Upper lobe of left lung (tissue), 6 donors: Measurements from ENCODE around the gene LDLRAD3. TPM values are rescaled to one million over a fixed set of nuclear protein-coding genes. Genes with fewer than 3 reads are reported as not detected.

Experiments used
- ATAC-seq, 2 donors: fragments of 200-7000 bp; cut with Tn5 transposase; one replicate each; pipeline ENCODE4 v1.9.1; 2022; ENCODE audit warnings: mild to moderate bottlenecking in 2 of 2, moderate library complexity in 2 of 2; ENCODE audit not compliant: low FRiP score in 2 of 2
- DNase-seq, 2 donors: peaks; one replicate each; pipeline ENCODE4 v3.0.0-alpha.2; 2019 to 2020
- H3K27ac ChIP-seq, 4 donors: fragments of 200-600 bp; sonication (generic); one replicate each; pipeline ENCODE4 v1.5.1; 2016 to 2019
- H3K27me3 ChIP-seq, 4 donors: fragments of 200-600 bp; sonication (generic); one replicate each; pipeline ENCODE4 v1.5.1; 2017 to 2019
- H3K36me3 ChIP-seq, 4 donors: fragments of 200-600 bp; sonication (generic); one replicate each; pipeline ENCODE4 v1.5.1; 2016 to 2019
- H3K4me1 ChIP-seq, 4 donors: fragments of 200-600 bp; sonication (generic); one replicate each; pipeline ENCODE4 v1.5.1; 2018 to 2019
- H3K4me3 ChIP-seq, 4 donors: fragments of 200-600 bp; sonication (generic); one replicate each; pipeline ENCODE4 v1.5.1; 2017 to 2019; ENCODE audit warnings: mild to moderate bottlenecking in 2 of 4, moderate library complexity in 1 of 4
- H3K9me3 ChIP-seq, 4 donors: fragments of 200-600 bp; sonication (generic); one replicate each; pipeline ENCODE4 v1.5.1; 2018 to 2019
- EP300 ChIP-seq, 4 donors: sonication (generic); formaldehyde crosslinking; IDR thresholded peaks; one replicate each; pipeline ENCODE4 v1.5.1; 2017; ENCODE audit warnings: antibody characterized with exemption in 4 of 4, control low read depth in 2 of 4
- POLR2A ChIP-seq, 4 donors: fragments of 450-650 bp; IDR thresholded peaks; one replicate each; pipeline ENCODE4 v1.5.1; 2016 to 2017; ENCODE audit warnings: antibody characterized with exemption in 4 of 4, mild to moderate bottlenecking in 2 of 4
- POLR2AphosphoS5 ChIP-seq, 2 donors: sonication (generic); formaldehyde crosslinking; IDR thresholded peaks; one replicate each; pipeline ENCODE4 v1.5.1; 2017; ENCODE audit warnings: antibody characterized with exemption in 2 of 2
- WGBS, 2 donors: methylation state at CpG; one replicate each; pipeline ENCODE4 v1.1.5; 2017 to 2018; 5-methylcytosine and 5-hydroxymethylcytosine counted together
- total RNA-seq, 6 donors: library from RNA; depleted of rRNA in 4 of 6; stranded (reverse); fragments of >200 nt in 4 of 6; gene quantifications; one replicate each; pipeline versions ENCODE4 v1.1.0 to v1.2.1, GENCODE V29; 2016 to 2021
- TF ChIP-seq, protein P1 (sequence below), 6 experiments: fragments of 450-650 bp in 4 of 6; fragments of 200-600 bp in 2 of 6; sonication (generic) in 2 of 6; IDR thresholded peaks; one replicate each; pipeline ENCODE4 v1.5.1; 2016 to 2019; ENCODE audit warnings: antibody characterized with exemption in 6 of 6
- donor health status: DM: no; HTN: no; CAD: no; lungs with moderate emphysema.
- donor health status: DM: no; HTN: yes; CAD: no; lungs with severe emphysema.

Gene LDLRAD3
- total RNA-seq, 6 donors from 2014 or later: 4.4 to 16.8 (median 7.4) TPM

DNA sequence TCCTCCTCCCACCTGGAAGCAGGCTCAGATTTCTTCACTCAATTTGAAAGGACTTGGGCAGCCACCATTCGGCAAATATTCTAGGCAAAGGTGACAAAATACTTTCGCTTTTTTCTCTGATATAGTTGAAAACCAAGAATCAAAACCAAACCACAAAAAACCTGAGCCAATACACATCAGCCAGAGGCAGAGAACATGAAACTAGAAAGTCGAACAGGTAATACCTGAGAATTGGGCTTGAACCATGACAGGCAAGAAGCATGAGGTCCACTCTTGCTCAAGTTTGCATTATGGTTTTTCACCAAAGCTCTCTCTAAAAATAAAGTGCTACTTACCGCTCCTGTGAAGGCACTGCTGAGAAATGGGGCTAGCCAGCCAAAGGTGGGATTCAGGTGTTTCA lies 26.2 kb upstream of the LDLRAD3 start:
- Histone ChIP-seq H3K4me3 (no peak overlapping the region), H3K9me3 (no peaks in the 10 kb centered on the region), H3K27ac (no peak overlapping the region), H3K27me3 (no peaks in the 10 kb centered on the region), H3K36me3 (no peaks in the 10 kb centered on the region), H3K4me1 (no peaks in the 10 kb centered on the region)
- DNase-seq: no peak
- WGBS, 2 donors: 87 to 90% methylated on average over 4 of the region's 4 CpGs
- no peak for ATAC-seq
- TF ChIP-seq EP300 (IDR thresholded peaks at IDR 0.05) (no peak), POLR2A (IDR thresholded peaks at IDR 0.05) (no peak), POLR2AphosphoS5 (IDR thresholded peaks at IDR 0.05) (no peak)
- TF ChIP-seq, protein P1, sequence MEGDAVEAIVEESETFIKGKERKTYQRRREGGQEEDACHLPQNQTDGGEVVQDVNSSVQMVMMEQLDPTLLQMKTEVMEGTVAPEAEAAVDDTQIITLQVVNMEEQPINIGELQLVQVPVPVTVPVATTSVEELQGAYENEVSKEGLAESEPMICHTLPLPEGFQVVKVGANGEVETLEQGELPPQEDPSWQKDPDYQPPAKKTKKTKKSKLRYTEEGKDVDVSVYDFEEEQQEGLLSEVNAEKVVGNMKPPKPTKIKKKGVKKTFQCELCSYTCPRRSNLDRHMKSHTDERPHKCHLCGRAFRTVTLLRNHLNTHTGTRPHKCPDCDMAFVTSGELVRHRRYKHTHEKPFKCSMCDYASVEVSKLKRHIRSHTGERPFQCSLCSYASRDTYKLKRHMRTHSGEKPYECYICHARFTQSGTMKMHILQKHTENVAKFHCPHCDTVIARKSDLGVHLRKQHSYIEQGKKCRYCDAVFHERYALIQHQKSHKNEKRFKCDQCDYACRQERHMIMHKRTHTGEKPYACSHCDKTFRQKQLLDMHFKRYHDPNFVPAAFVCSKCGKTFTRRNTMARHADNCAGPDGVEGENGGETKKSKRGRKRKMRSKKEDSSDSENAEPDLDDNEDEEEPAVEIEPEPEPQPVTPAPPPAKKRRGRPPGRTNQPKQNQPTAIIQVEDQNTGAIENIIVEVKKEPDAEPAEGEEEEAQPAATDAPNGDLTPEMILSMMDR (IDR thresholded peaks at IDR 0.05): no peak

DNA sequence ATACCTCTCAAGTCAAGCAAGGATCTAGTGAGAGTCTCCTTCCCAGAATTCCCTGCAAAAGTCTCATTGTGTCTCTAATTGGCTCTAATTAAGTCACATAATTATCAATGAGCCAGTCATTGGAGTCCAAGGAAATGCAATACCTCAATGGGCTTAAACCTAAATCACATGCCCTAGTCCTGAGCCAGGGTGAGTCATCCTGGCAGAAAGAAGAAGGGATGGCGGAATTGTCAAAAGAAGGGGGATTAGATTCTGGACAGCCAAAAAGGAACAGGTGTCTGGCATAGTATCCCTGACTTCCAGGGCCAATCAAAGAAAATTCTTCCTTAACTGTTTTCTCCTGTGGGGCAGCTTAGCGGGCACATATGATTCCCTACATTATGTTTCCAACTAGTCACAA lies 25.1 kb upstream of the LDLRAD3 start:
- Histone ChIP-seq H3K36me3 (no peaks in the 10 kb centered on the region), H3K27ac (no peak overlapping the region), H3K4me3 (no peak overlapping the region), H3K4me1 (peaks cover 0 to 2% (median 0%) of the 10 kb centered on the region in 4 donors), H3K27me3 (no peaks in the 10 kb centered on the region), H3K9me3 (no peaks in the 10 kb centered on the region)
- ATAC-seq (no peak), DNase-seq (no peak)
- TF ChIP-seq POLR2A (IDR thresholded peaks at IDR 0.05) (no peak), EP300 (IDR thresholded peaks at IDR 0.05) (no peak)
- TF ChIP-seq, protein P1 (IDR thresholded peaks at IDR 0.05): no peak
- WGBS, 2 donors: 89 to 95% methylated on average over 2 of the region's 2 CpGs

DNA sequence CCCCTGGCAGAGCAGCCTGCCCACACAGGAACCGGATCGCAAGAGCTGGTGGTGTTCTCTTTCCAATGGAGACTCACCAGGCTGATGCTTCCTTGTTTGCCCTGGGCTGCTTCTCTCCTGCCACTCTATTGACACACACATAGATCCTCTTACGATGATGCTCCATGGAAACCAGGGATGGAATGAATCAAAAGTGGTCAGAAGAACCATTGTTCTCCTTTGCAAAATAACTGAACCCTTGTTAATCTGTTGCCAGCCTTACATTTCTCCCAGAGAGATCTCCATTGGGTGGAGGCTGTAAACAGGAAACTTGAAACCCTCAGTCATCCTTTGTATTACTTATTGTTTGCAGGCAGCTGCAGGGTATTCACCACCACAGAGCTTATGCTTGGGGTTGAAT lies 24.6 kb upstream of the LDLRAD3 start:
- no peak overlapping the region for H3K4me3 ChIP-seq
- H3K27me3 ChIP-seq: no peaks in the 10 kb centered on the region
- H3K9me3 ChIP-seq: no peaks in the 10 kb centered on the region
- no peak for DNase-seq
- H3K27ac ChIP-seq: no peak overlapping the region
- no peaks in the 10 kb centered on the region for H3K36me3 ChIP-seq
- TF ChIP-seq, protein P1 (IDR thresholded peaks at IDR 0.05): no peak
- TF ChIP-seq EP300 (IDR thresholded peaks at IDR 0.05): no peak
- no peak for TF ChIP-seq POLR2A (IDR thresholded peaks at IDR 0.05)
- no peak for TF ChIP-seq POLR2AphosphoS5 (IDR thresholded peaks at IDR 0.05)
- 58 to 71% methylated on average over 3 of the region's 3 CpGs for WGBS, 2 donors
- peaks cover 0 to 2% (median 0%) of the 10 kb centered on the region in 4 donors for H3K4me1 ChIP-seq
- ATAC-seq: no peak

DNA sequence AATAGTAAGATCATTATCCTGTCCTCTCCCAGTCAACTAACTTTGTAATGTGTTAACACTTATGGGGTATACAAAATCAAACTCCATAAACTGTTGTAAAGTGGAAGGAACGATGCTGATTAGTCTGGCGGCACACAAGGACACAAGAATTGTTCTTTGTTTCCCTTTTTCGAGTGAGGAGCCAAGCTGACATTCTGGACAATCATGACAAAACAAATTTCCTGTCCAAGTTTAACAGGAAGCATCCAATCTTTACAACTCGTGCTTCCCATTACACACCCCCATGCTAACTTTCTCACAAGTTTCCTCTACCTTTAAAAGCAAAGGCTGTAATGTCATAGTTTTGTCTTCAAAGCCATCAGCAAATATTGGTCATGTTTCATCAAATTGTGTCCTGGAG lies 20.4 kb upstream of the LDLRAD3 start:
- ATAC-seq (no peak), DNase-seq (no peak)
- no peak overlapping the region for H3K4me3 ChIP-seq
- H3K4me1 ChIP-seq: peaks cover 8 to 11% (median 9%) of the 10 kb centered on the region in 4 donors
- TF ChIP-seq, protein P1 (IDR thresholded peaks at IDR 0.05): no peak
- TF ChIP-seq POLR2A (IDR thresholded peaks at IDR 0.05) (no peak), EP300 (IDR thresholded peaks at IDR 0.05) (no peak), POLR2AphosphoS5 (IDR thresholded peaks at IDR 0.05) (no peak)
- H3K27ac ChIP-seq: no peak overlapping the region
- WGBS, 2 donors: 37 to 39% methylated on average over 4 of the region's 4 CpGs
- H3K27me3 ChIP-seq: no peaks in the 10 kb centered on the region
- H3K36me3 ChIP-seq: no peaks in the 10 kb centered on the region
- no peaks in the 10 kb centered on the region for H3K9me3 ChIP-seq

DNA sequence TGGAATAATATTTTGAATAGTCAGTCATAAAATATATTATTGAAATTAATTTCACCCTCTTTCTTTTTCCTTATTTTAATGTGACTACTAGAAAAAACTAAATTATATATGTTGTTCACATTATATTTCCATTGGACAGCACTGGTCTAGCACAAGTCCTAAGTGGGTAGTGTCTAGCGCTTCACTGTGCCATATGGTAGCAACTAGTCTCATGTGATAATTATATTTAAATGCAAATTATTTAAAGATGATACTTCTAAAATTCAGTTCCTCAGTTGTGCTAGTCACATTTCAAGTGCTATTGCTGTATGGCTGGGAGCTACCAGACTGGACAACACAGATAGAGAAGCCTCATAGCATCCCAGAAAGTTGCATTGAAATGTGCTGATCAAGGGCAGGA lies 19.1 kb upstream of the LDLRAD3 start:
- WGBS, 2 donors: 90 to 100% methylated on average over 1 of the region's 1 CpG

More for the DNA sequence above, 19.1 kb upstream of the LDLRAD3 start:
- DNase-seq: no peak
- Histone ChIP-seq H3K9me3 (no peaks in the 10 kb centered on the region), H3K27ac (no peak overlapping the region), H3K4me1 (peaks cover 8 to 11% (median 9%) of the 10 kb centered on the region in 4 donors), H3K27me3 (no peaks in the 10 kb centered on the region), H3K36me3 (no peaks in the 10 kb centered on the region), H3K4me3 (no peak overlapping the region)
- ATAC-seq: no peak
- TF ChIP-seq POLR2A (IDR thresholded peaks at IDR 0.05) (no peak), EP300 (IDR thresholded peaks at IDR 0.05) (no peak), POLR2AphosphoS5 (IDR thresholded peaks at IDR 0.05) (no peak)
- TF ChIP-seq, protein P1 (IDR thresholded peaks at IDR 0.05): no peak
